Mucosa of stomach (tissue), 1 donor: Measurements from ENCODE around the gene CTIF.

Experiments
- H3K27me3 ChIP-seq: one replicate; pipeline ENCODE4 v1.7.0; 2013; ENCODE audit warnings: mild to moderate bottlenecking, low read length; ENCODE audit not compliant: control insufficient read depth, insufficient read depth
- H3K36me3 ChIP-seq: one replicate; pipeline ENCODE4 v1.7.0; 2013; ENCODE audit warnings: low read length; ENCODE audit not compliant: control insufficient read depth, insufficient read depth
- H3K4me1 ChIP-seq: one replicate; pipeline ENCODE4 v1.7.0; 2013; ENCODE audit warnings: mild to moderate bottlenecking, low read length; ENCODE audit not compliant: control insufficient read depth, insufficient read depth
- H3K4me3 ChIP-seq: one replicate; pipeline ENCODE4 v1.7.0; 2013; ENCODE audit warnings: low read length
- H3K9ac ChIP-seq: one replicate; pipeline ENCODE4 v1.7.0; 2013; ENCODE audit warnings: mild to moderate bottlenecking, low read length, moderate library complexity
- H3K9me3 ChIP-seq: one replicate; pipeline ENCODE4 v1.7.0; 2013; ENCODE audit warnings: mild to moderate bottlenecking, low read length, moderate library complexity; ENCODE audit not compliant: control insufficient read depth
- donor health status: Pancreatic carcinoma.

The CTIF gene

GRCh38 chr18:48637081-48637990 lies 98.5 kb downstream of the CTIF start:
- no peaks in the 10 kb centered on the region for H3K36me3 ChIP-seq
- no peak overlapping the region for H3K9ac ChIP-seq
- no peaks in the 10 kb centered on the region for H3K4me1 ChIP-seq
- H3K9me3 ChIP-seq = no peaks in the 10 kb centered on the region
- H3K27me3 ChIP-seq = no peaks in the 10 kb centered on the region
- no peak overlapping the region for H3K4me3 ChIP-seq

GRCh38 chr18:48638451-48638850 lies 99.6 kb downstream of the CTIF start:
- Histone ChIP-seq H3K36me3 (no peaks in the 10 kb centered on the region), H3K9me3 (no peaks in the 10 kb centered on the region), H3K9ac (no peak overlapping the region), H3K4me1 (no peaks in the 10 kb centered on the region), H3K4me3 (no peak overlapping the region), H3K27me3 (no peaks in the 10 kb centered on the region)

GRCh38 chr18:48638896-48639771 lies 100.3 kb downstream of the CTIF start:
- H3K9ac ChIP-seq = no peak overlapping the region
- no peak overlapping the region for H3K4me3 ChIP-seq
- no peaks in the 10 kb centered on the region for H3K36me3 ChIP-seq
- H3K9me3 ChIP-seq = no peaks in the 10 kb centered on the region
- H3K27me3 ChIP-seq = no peaks in the 10 kb centered on the region
- H3K4me1 ChIP-seq = no peaks in the 10 kb centered on the region

GRCh38 chr18:48639772-48640432 lies 101.1 kb downstream of the CTIF start:
- H3K27me3 ChIP-seq = no peaks in the 10 kb centered on the region
- H3K36me3 ChIP-seq = no peaks in the 10 kb centered on the region
- no peaks in the 10 kb centered on the region for H3K9me3 ChIP-seq
- H3K9ac ChIP-seq = no peak overlapping the region
- no peaks in the 10 kb centered on the region for H3K4me1 ChIP-seq
- H3K4me3 ChIP-seq = no peak overlapping the region

- Histone ChIP-seq H3K4me1 (no peaks in the 10 kb centered on the region), H3K9ac (no peak overlapping the region), H3K36me3 (no peaks in the 10 kb centered on the region), H3K4me3 (no peak overlapping the region), H3K27me3 (no peaks in the 10 kb centered on the region), H3K9me3 (no peaks in the 10 kb centered on the region)
Observed at GRCh38 chr18:48640566-48641270, 101.9 kb downstream of the CTIF start.

- no peaks in the 10 kb centered on the region for H3K9me3 ChIP-seq
- no peaks in the 10 kb centered on the region for H3K4me1 ChIP-seq
- H3K9ac ChIP-seq = no peak overlapping the region
- H3K4me3 ChIP-seq = no peak overlapping the region
- no peaks in the 10 kb centered on the region for H3K36me3 ChIP-seq
- H3K27me3 ChIP-seq = no peaks in the 10 kb centered on the region
Observed at GRCh38 chr18:48641981-48642380, 103.2 kb downstream of the CTIF start.

- H3K4me3 ChIP-seq = no peak overlapping the region
- no peaks in the 10 kb centered on the region for H3K9me3 ChIP-seq
- H3K36me3 ChIP-seq = no peaks in the 10 kb centered on the region
- H3K9ac ChIP-seq = no peak overlapping the region
- H3K27me3 ChIP-seq = no peaks in the 10 kb centered on the region
- H3K4me1 ChIP-seq = no peaks in the 10 kb centered on the region
Observed at GRCh38 chr18:48642503-48642902, 103.7 kb downstream of the CTIF start.

GRCh38 chr18:48643262-48643661 lies 104.4 kb downstream of the CTIF start:
- H3K4me3 ChIP-seq = no peak overlapping the region
- no peak overlapping the region for H3K9ac ChIP-seq
- H3K27me3 ChIP-seq = no peaks in the 10 kb centered on the region
- H3K36me3 ChIP-seq = no peaks in the 10 kb centered on the region
- no peaks in the 10 kb centered on the region for H3K4me1 ChIP-seq
- H3K9me3 ChIP-seq = no peaks in the 10 kb centered on the region

- H3K36me3 ChIP-seq = no peaks in the 10 kb centered on the region
- H3K4me1 ChIP-seq = no peaks in the 10 kb centered on the region
- no peaks in the 10 kb centered on the region for H3K9me3 ChIP-seq
- H3K4me3 ChIP-seq = no peak overlapping the region
- no peaks in the 10 kb centered on the region for H3K27me3 ChIP-seq
- H3K9ac ChIP-seq = no peak overlapping the region
Observed at GRCh38 chr18:48644029-48644428, 105.2 kb downstream of the CTIF start.

GRCh38 chr18:48645427-48646002 lies 106.7 kb downstream of the CTIF start:
- H3K27me3 ChIP-seq = no peaks in the 10 kb centered on the region
- H3K4me1 ChIP-seq = no peaks in the 10 kb centered on the region
- H3K9ac ChIP-seq = no peak overlapping the region
- H3K36me3 ChIP-seq = no peaks in the 10 kb centered on the region
- no peaks in the 10 kb centered on the region for H3K9me3 ChIP-seq
- no peak overlapping the region for H3K4me3 ChIP-seq

- Histone ChIP-seq H3K9ac (no peak overlapping the region), H3K4me3 (no peak overlapping the region), H3K27me3 (no peaks in the 10 kb centered on the region), H3K36me3 (no peaks in the 10 kb centered on the region), H3K9me3 (no peaks in the 10 kb centered on the region), H3K4me1 (no peaks in the 10 kb centered on the region)
Observed at GRCh38 chr18:48646976-48647375, 108.1 kb downstream of the CTIF start.
